GM13977 (cell line): Measurements from ENCODE around the gene WAS.
A peak's percentile ranks its signal among the peaks of the same experiment; 100 is the strongest.
"Not testable (repeated sequence)": the region's sequence is repeated elsewhere in the genome, so short reads cannot be mapped to it uniquely, and the experiment has no call there.

Experiments
- DNase-seq: peaks from one replicate; pipeline ENCODE4 v3.0.0; 2012; ENCODE audit warnings: low spot score
- CTCF ChIP-seq: IDR thresholded peaks from 2 replicates; pipeline ENCODE4 v1.5.1; 2012; ENCODE audit warnings: mild to moderate bottlenecking, control low read depth; ENCODE audit not compliant: insufficient read depth; ENCODE audit errors: extremely low read depth, missing control alignments
- in situ Hi-C: fragments of 300-500 bp; cut with MboI; formaldehyde crosslinking; loops from one replicate; pipeline ENCODE4 v1.12.0; 2022; ENCODE audit warnings: low sequenced_read_pairs, low pct_unique_long_range_greater_than_20kb, mixed read lengths, inconsistent platforms; ENCODE audit not compliant: unreplicated experiment

The WAS gene

GRCh38 chrX:48663241-48663640, 20.4 kb upstream of the WAS start:
- no peak for TF ChIP-seq CTCF
- no peak for DNase-seq
- in situ Hi-C loops = no loop called here

GRCh38 chrX:48664156-48664555, 19.4 kb upstream of the WAS start:
- no peak for TF ChIP-seq CTCF
- no peak for DNase-seq
- in situ Hi-C loops = no loop called here

GRCh38 chrX:48665991-48666390, 17.6 kb upstream of the WAS start:
- no peak for TF ChIP-seq CTCF
- in situ Hi-C loops = no loop called here
- DNase-seq = no peak

GRCh38 chrX:48666649-48667048, 16.9 kb upstream of the WAS start:
- TF ChIP-seq CTCF = no peak
- no peak for DNase-seq
- in situ Hi-C loops = no loop called here

- no peak for TF ChIP-seq CTCF
- in situ Hi-C loops = no loop called here
- DNase-seq = no peak
Measured at GRCh38 chrX:48667509-48667908, 16.1 kb upstream of the WAS start.

GRCh38 chrX:48668187-48668586, 15.4 kb upstream of the WAS start:
- DNase-seq, in situ Hi-C loops: not testable (repeated sequence)

- in situ Hi-C loops = no loop called here
- peak; percentile 96 for DNase-seq
Measured at GRCh38 chrX:48676106-48676892, 7.3 kb upstream of the WAS start.

More at GRCh38 chrX:48676106-48676892, 7.3 kb upstream of the WAS start:
- TF ChIP-seq CTCF = no peak
